GM21367 (cell line): ENCODE data around the gene PDCD7.
"Not testable (repeated sequence)": the region's sequence is repeated elsewhere in the genome, so short reads cannot be mapped to it uniquely, and the experiment has no call there.

ENCODE experiments used
- ATAC-seq: cut with Tn5 transposase; IDR thresholded peaks from one replicate; pipeline ENCODE4 v1.9.1; 2021; ENCODE audit not compliant: unreplicated experiment

PDCD7 gene

GRCh38 chr15:65130941-65131340 lies 2.7 kb downstream of the PDCD7 start:
- ATAC-seq, result no peak

- no peak for ATAC-seq
These were observed 18.1 kb downstream of the PDCD7 start for GRCh38 chr15:65115542-65115941.

GRCh38 chr15:65115086-65115485 lies 18.5 kb downstream of the PDCD7 start, which contains the start of gene UBAP1L:
Gene UBAP1L, minus strand, starts transcription at chr15:65115200. Its CDS starts 8,985 bp downstream, at chr15:65106215.
- ATAC-seq, result no peak

GRCh38 chr15:65110676-65111292 lies 22.8 kb downstream of the PDCD7 start:
- no peak for ATAC-seq

- no peak for ATAC-seq
These were observed 27.5 kb downstream of the PDCD7 start for GRCh38 chr15:65106011-65106590.

- no peak for ATAC-seq
These were observed 28.6 kb downstream of the PDCD7 start for GRCh38 chr15:65105038-65105437.

GRCh38 chr15:65102912-65103311 lies 30.7 kb downstream of the PDCD7 start:
- ATAC-seq, result no peak

- no peak for ATAC-seq
These were observed 31.5 kb downstream of the PDCD7 start for GRCh38 chr15:65101891-65102708.

GRCh38 chr15:65101411-65101890 lies 32.2 kb downstream of the PDCD7 start:
- no peak for ATAC-seq

GRCh38 chr15:65100442-65100841 lies 33.2 kb downstream of the PDCD7 start:
- ATAC-seq, result no peak

GRCh38 chr15:65099801-65100200 lies 33.8 kb downstream of the PDCD7 start:
- ATAC-seq, result not testable (repeated sequence)

- ATAC-seq, result no peak
These were observed 34.3 kb downstream of the PDCD7 start for GRCh38 chr15:65099336-65099735.

GRCh38 chr15:65097651-65098263 lies 35.9 kb downstream of the PDCD7 start:
- no peak for ATAC-seq

GRCh38 chr15:65096481-65097385 lies 36.9 kb downstream of the PDCD7 start:
- no peak for ATAC-seq

GRCh38 chr15:65095747-65096104 lies 37.9 kb downstream of the PDCD7 start:
- no peak for ATAC-seq

GRCh38 chr15:65095011-65095746 lies 38.4 kb downstream of the PDCD7 start:
- no peak for ATAC-seq

- no peak for ATAC-seq
These were observed 39.2 kb downstream of the PDCD7 start for GRCh38 chr15:65094294-65094995.

GRCh38 chr15:65093793-65094170 lies 39.8 kb downstream of the PDCD7 start:
- not testable (repeated sequence) for ATAC-seq
